Measurements from ENCODE around the gene RALGDS.

DNA sequence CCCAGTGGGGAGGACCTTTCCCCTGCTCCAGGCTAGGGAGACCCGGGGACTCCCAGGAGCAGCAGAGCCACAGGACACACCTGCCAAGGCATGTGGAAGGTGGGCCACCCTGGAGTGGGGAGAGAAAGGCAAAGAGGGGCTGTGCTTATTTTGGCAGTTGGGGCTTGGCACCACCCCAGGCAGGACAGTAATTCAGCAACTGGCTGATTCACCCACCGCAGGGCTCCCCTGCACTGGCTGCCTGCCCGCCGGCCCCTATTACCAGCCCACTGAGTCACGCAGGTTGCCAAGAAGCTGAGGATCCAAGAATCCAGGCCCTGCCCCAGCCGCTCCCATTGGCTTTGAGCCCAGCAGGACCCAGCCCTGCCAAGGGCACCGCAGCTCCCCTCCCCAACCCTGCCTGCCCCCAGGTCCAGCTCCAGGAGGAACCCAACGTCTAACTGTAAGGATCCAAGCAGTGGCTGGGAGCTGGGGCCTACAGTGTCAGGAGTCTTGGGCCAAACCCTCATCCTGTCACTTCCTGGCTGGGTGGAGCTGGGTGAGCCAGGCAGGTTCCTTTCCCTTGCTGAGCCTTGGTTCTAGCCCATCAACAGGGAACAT, 14.2 kb upstream of the RALGDS start:
- TF ChIP-seq CTCF (IDR thresholded peaks at IDR 0.05) = no peak
- no peak for TF ChIP-seq EP300 (IDR thresholded peaks at IDR 0.05)
- TF ChIP-seq POLR2A (IDR thresholded peaks at IDR 0.05) = no peak

Data from gastroesophageal sphincter (tissue), 3 donors.